H1 (cell line): ENCODE data around the gene WNT9A. TPM values are rescaled to one million over a fixed set of nuclear protein-coding genes. Genes with fewer than 3 reads are reported as not detected.

Source experiments
- ATF3 ChIP-seq: IDR thresholded peaks from 2 replicates; pipeline ENCODE4 v1.6.1; 2011; ENCODE audit warnings: low read depth, mild to moderate bottlenecking, low read length; ENCODE audit not compliant: insufficient read depth
- BCL11A ChIP-seq, 2 experiments: IDR thresholded peaks; one replicate each; pipeline ENCODE4 v1.6.1; 2011; ENCODE audit warnings: low read depth in 2 of 2, low read length in 2 of 2, mild to moderate bottlenecking in 2 of 2
- EP300 ChIP-seq, 2 experiments: IDR thresholded peaks; 1 replicate in 1 of 2; 2 replicates in 1 of 2; pipeline ENCODE4 v1.6.1; 2011 to 2012; ENCODE audit warnings: low read depth in 2 of 2, low read length in 2 of 2, mild to moderate bottlenecking in 2 of 2, borderline replicate concordance in 1 of 2, inconsistent platforms in 1 of 2, moderate library complexity in 1 of 2
- GABPA ChIP-seq: IDR thresholded peaks from 2 replicates; pipeline ENCODE4 v1.6.1; 2011; ENCODE audit warnings: mild to moderate bottlenecking, low read length, moderate library complexity, borderline replicate concordance; ENCODE audit not compliant: insufficient read depth
- HDAC6 ChIP-seq: IDR thresholded peaks from one replicate; pipeline ENCODE4 v1.7.1; 2012; ENCODE audit warnings: low read depth, mild to moderate bottlenecking, inconsistent platforms, low read length, moderate library complexity
- RFX5 ChIP-seq: IDR thresholded peaks from 2 replicates; pipeline ENCODE4 v1.6.1; 2011; ENCODE audit warnings: low read depth, low read length, improper control_type of control experiment, borderline replicate concordance
- SIN3A ChIP-seq, 2 experiments: IDR thresholded peaks in 1 of 2; conservative IDR thresholded peaks in 1 of 2; 2 replicates each; pipeline ENCODE4 v1.6.1; 2011 to 2012; ENCODE audit warnings: low read length in 2 of 2, improper control_type of control experiment in 1 of 2, low read depth in 1 of 2, mild to moderate bottlenecking in 1 of 2
- SP1 ChIP-seq: IDR thresholded peaks from 2 replicates; pipeline ENCODE4 v1.6.1; 2011; ENCODE audit warnings: low read depth, low read length
- polyA plus RNA-seq, 7 experiments: library from polyadenylated mRNA; depleted of rRNA in 3 of 7; stranded (reverse) in 5 of 7; unstranded in 2 of 7; fragments of >200 nt in 5 of 7; fragments of 200-250 nt in 2 of 7; gene quantifications; 1 replicate in 5 of 7; 2 replicates in 1 of 7; 4 replicates in 1 of 7; pipeline versions ENCODE4 v1.2.1 to v1.2.3, GENCODE V29; 2011 to 2013; ENCODE audit warnings: missing spikeins in 2 of 7, mixed read lengths in 2 of 7
- total RNA-seq: library from RNA; stranded (reverse); fragmentation: NEBNext Ultra II Directional; extraction: Animal tissue kit (Norgen Biotek cat#: 25700); gene quantifications from 2 replicates; pipeline ENCODE4 v1.2.1, GENCODE V29; 2021

WNT9A gene
- total and polyA plus RNA-seq, 2 of the 8 experiments (the other 6 are each of a cell fraction or from before 2014, with no cell fraction given) = 1.1 to 1.5 TPM

GRCh38 chr1:227869851-227870305 is 77.9 kb downstream of the WNT9A start (continued):
- TF ChIP-seq SIN3A (conservative IDR thresholded peaks at IDR 0.05 in 1 of 2, IDR thresholded peaks at IDR 0.05 in 1 of 2; ENCODE audit: low read depth in 1 of 2, low read length in 2 of 2) (no peak), GABPA (no peak), EP300 (IDR thresholded peaks at IDR 0.05; ENCODE audit: borderline replicate concordance in 1 of 2, low read depth in 2 of 2, low read length in 2 of 2) (no peak), BCL11A (IDR thresholded peaks at IDR 0.05; ENCODE audit: low read depth in 2 of 2, low read length in 2 of 2) (no peak), ATF3 (no peak), SP1 (no peak), HDAC6 (no peak), RFX5 (no peak)
